GM23338 (cell line): ENCODE data around the gene MFAP3. TPM values are rescaled to one million over a fixed set of nuclear protein-coding genes. Genes with fewer than 3 reads are reported as not detected.

Experiments used
- ATAC-seq: fragments of 200-7000 bp; cut with Tn5 transposase; 3 replicates; pipeline ENCODE4 v1.9.1; 2020
- DNase-seq: peaks from one replicate; pipeline ENCODE4 v3.0.0-alpha.2; 2015; ENCODE audit warnings: low spot score
- H2AFZ ChIP-seq: fragments of 200-600 bp; sonication (generic); 2 replicates; pipeline ENCODE4 v1.8.0; 2016; ENCODE audit warnings: antibody characterized with exemption, mild to moderate bottlenecking, moderate library complexity
- H3F3A ChIP-seq: fragments of 200-600 bp; sonication (generic); replicated peaks from 2 replicates; pipeline ENCODE4 v1.8.0; 2017; ENCODE audit warnings: antibody characterized with exemption, mixed run types, low read depth
- H3K27ac ChIP-seq: fragments of 200-600 bp; sonication (generic); 2 replicates; pipeline ENCODE4 v1.6.1; 2016; ENCODE audit warnings: low read depth
- H3K27me3 ChIP-seq: fragments of 200-600 bp; sonication (generic); 2 replicates; pipeline ENCODE4 v1.8.0; 2016; ENCODE audit warnings: mild to moderate bottlenecking, mixed run types, moderate library complexity; ENCODE audit not compliant: insufficient read depth
- H3K36me3 ChIP-seq: fragments of 200-600 bp; sonication (generic); 2 replicates; pipeline ENCODE4 v1.8.0; 2016; ENCODE audit warnings: mild to moderate bottlenecking; ENCODE audit not compliant: insufficient read depth
- H3K4me1 ChIP-seq: fragments of 200-600 bp; sonication (generic); 2 replicates; pipeline ENCODE4 v1.8.0; 2016; ENCODE audit warnings: mild to moderate bottlenecking, moderate library complexity; ENCODE audit not compliant: insufficient read depth
- H3K4me2 ChIP-seq: fragments of 200-600 bp; sonication (generic); 2 replicates; pipeline ENCODE4 v1.7.1; 2017; ENCODE audit warnings: mixed run types
- H3K4me3 ChIP-seq: fragments of 200-600 bp; sonication (generic); 2 replicates; pipeline ENCODE4 v1.6.1; 2016; ENCODE audit warnings: mixed run types
- H3K79me2 ChIP-seq: fragments of 200-600 bp; sonication (generic); replicated peaks from 2 replicates; pipeline ENCODE4 v1.8.0; 2017; ENCODE audit warnings: mild to moderate bottlenecking; ENCODE audit not compliant: insufficient read depth
- H3K9me2 ChIP-seq: fragments of 200-600 bp; sonication (generic); 2 replicates; pipeline ENCODE4 v1.8.0; 2017; ENCODE audit not compliant: insufficient read depth
- H4K20me1 ChIP-seq: fragments of 200-600 bp; sonication (generic); replicated peaks from 2 replicates; pipeline ENCODE4 v1.8.0; 2017; ENCODE audit warnings: mild to moderate bottlenecking; ENCODE audit not compliant: insufficient read depth
- H3K27ac Mint-ChIP-seq: 2 replicates; pipeline ENCODE4 v1.8.0; 2020; ENCODE audit warnings: inconsistent platforms, mild to moderate bottlenecking, moderate library complexity, mixed read lengths
- H3K27me3 Mint-ChIP-seq: 3 replicates; pipeline ENCODE4 v1.8.0; 2022; ENCODE audit warnings: low read depth, mild to moderate bottlenecking, moderate library complexity, mixed read lengths, inconsistent platforms; ENCODE audit not compliant: insufficient read depth, poor library complexity
- H3K36me3 Mint-ChIP-seq: 3 replicates; pipeline ENCODE4 v1.8.0; 2021; ENCODE audit warnings: low read depth, mild to moderate bottlenecking, inconsistent platforms, moderate library complexity, mixed read lengths
- H3K4me1 Mint-ChIP-seq: 3 replicates; pipeline ENCODE4 v1.8.0; 2020; ENCODE audit warnings: mild to moderate bottlenecking, inconsistent platforms, mixed read lengths
- H3K4me3 Mint-ChIP-seq: 3 replicates; pipeline ENCODE4 v1.8.0; 2021; ENCODE audit warnings: moderate library complexity, mild to moderate bottlenecking, inconsistent platforms, mixed read lengths
- H3K9me3 Mint-ChIP-seq: 3 replicates; pipeline ENCODE4 v1.8.0; 2020; ENCODE audit warnings: moderate library complexity, mild to moderate bottlenecking, inconsistent platforms, mixed read lengths
- CREB1 ChIP-seq: fragments of 250-450 bp; sonication (Bioruptor Pico); IDR thresholded peaks from 2 replicates; pipeline ENCODE4 v1.5.0; 2020; ENCODE audit warnings: low read depth, mild to moderate bottlenecking, moderate library complexity
- JUNB ChIP-seq: IDR thresholded peaks from one replicate; pipeline ENCODE4 v1.6.1; 2016; ENCODE audit warnings: antibody characterized with exemption; ENCODE audit not compliant: unreplicated experiment
- ZNF114 ChIP-seq: fragments of 250-450 bp; sonication (Bioruptor Pico); IDR thresholded peaks from 2 replicates; pipeline ENCODE4 v1.5.0; 2020; ENCODE audit warnings: mild to moderate bottlenecking, moderate library complexity
- ZNF331 ChIP-seq: fragments of 250-450 bp; sonication (Bioruptor Pico); IDR thresholded peaks from 2 replicates; pipeline ENCODE4 v1.5.0; 2020; ENCODE audit warnings: low read depth, mild to moderate bottlenecking, moderate library complexity
- polyA plus RNA-seq: library from polyadenylated mRNA; unstranded; fragments of >200 nt; fragmentation: Nextera tagmentation; extraction: Ambion mirVana; gene quantifications from 2 replicates; pipeline ENCODE4 v1.2.1, GENCODE V29; 2016
- total RNA-seq: library from RNA; depleted of rRNA; stranded (reverse); fragments of >200 nt; shearing (Covaris generic); gene quantifications from 2 replicates; pipeline ENCODE4 v1.2.3, GENCODE V29; 2014
- TF ChIP-seq, protein P1 (sequence below): fragments of 250-450 bp; sonication (Bioruptor Pico); IDR thresholded peaks from 2 replicates; pipeline ENCODE4 v1.5.0; 2020; ENCODE audit warnings: mild to moderate bottlenecking, moderate library complexity
- TF ChIP-seq, protein P2 (sequence below): IDR thresholded peaks from one replicate; pipeline ENCODE4 v1.6.1; 2018; ENCODE audit warnings: antibody characterized with exemption; ENCODE audit not compliant: unreplicated experiment

The MFAP3 gene
- total and polyA plus RNA-seq, 2 experiments from 2014 or later: 2.9 to 47.5 TPM

DNA sequence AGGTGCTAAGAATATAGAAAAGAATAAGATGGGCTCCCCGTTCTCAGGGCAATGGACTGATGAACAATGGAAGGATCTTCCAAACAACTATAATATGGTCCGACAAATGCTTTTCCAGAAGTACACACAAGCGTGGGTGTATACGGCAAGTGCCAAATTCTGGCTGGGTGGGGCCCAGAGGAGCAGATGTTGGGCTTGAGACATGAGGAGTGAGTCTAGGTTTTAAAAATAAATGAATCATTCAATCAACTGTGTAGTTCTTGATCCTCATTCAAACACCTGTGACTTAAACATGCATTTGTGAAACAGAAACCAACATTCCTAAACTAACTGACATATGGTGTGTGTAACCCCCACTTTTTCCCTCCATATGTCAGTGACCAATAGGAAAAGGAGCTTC lies 47.9 kb downstream of the MFAP3 start (continued):
- TF ChIP-seq, protein P1, sequence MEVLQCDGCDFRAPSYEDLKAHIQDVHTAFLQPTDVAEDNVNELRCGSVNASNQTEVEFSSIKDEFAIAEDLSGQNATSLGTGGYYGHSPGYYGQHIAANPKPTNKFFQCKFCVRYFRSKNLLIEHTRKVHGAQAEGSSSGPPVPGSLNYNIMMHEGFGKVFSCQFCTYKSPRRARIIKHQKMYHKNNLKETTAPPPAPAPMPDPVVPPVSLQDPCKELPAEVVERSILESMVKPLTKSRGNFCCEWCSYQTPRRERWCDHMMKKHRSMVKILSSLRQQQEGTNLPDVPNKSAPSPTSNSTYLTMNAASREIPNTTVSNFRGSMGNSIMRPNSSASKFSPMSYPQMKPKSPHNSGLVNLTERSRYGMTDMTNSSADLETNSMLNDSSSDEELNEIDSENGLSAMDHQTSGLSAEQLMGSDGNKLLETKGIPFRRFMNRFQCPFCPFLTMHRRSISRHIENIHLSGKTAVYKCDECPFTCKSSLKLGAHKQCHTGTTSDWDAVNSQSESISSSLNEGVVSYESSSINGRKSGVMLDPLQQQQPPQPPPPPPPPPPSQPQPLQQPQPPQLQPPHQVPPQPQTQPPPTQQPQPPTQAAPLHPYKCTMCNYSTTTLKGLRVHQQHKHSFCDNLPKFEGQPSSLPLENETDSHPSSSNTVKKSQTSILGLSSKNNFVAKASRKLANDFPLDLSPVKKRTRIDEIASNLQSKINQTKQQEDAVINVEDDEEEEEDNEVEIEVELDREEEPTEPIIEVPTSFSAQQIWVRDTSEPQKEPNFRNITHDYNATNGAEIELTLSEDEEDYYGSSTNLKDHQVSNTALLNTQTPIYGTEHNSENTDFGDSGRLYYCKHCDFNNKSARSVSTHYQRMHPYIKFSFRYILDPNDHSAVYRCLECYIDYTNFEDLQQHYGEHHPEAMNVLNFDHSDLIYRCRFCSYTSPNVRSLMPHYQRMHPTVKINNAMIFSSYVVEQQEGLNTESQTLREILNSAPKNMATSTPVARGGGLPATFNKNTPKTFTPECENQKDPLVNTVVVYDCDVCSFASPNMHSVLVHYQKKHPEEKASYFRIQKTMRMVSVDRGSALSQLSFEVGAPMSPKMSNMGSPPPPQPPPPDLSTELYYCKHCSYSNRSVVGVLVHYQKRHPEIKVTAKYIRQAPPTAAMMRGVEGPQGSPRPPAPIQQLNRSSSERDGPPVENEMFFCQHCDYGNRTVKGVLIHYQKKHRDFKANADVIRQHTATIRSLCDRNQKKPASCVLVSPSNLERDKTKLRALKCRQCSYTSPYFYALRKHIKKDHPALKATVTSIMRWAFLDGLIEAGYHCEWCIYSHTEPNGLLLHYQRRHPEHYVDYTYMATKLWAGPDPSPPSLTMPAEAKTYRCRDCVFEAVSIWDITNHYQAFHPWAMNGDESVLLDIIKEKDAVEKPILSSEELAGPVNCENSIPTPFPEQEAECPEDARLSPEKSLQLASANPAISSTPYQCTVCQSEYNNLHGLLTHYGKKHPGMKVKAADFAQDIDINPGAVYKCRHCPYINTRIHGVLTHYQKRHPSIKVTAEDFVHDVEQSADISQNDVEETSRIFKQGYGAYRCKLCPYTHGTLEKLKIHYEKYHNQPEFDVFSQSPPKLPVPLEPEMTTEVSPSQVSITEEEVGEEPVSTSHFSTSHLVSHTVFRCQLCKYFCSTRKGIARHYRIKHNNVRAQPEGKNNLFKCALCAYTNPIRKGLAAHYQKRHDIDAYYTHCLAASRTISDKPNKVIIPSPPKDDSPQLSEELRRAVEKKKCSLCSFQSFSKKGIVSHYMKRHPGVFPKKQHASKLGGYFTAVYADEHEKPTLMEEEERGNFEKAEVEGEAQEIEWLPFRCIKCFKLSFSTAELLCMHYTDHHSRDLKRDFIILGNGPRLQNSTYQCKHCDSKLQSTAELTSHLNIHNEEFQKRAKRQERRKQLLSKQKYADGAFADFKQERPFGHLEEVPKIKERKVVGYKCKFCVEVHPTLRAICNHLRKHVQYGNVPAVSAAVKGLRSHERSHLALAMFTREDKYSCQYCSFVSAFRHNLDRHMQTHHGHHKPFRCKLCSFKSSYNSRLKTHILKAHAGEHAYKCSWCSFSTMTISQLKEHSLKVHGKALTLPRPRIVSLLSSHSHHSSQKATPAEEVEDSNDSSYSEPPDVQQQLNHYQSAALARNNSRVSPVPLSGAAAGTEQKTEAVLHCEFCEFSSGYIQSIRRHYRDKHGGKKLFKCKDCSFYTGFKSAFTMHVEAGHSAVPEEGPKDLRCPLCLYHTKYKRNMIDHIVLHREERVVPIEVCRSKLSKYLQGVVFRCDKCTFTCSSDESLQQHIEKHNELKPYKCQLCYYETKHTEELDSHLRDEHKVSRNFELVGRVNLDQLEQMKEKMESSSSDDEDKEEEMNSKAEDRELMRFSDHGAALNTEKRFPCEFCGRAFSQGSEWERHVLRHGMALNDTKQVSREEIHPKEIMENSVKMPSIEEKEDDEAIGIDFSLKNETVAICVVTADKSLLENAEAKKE: no peak

DNA sequence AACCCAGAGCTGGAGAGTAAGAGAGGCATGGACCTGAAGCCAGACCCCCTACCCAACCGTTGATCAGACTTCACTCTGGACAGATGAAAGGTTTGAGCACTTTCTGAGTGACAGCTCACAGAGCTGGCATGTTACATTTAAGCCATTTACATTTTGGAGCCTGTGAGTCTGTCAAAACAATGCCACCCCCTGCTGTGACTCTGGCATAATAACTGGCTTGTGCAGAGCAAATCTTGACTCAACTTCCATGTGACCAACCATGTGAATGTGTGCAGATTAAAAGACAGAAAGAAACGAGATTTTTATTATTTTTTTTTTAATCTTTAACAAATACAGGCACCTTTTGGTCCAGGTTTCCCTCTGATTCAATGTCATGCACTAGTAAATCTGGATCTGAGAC lies 48.5 kb downstream of the MFAP3 start:
- ATAC-seq: no peak
- no peak overlapping the region for H3K4me3 ChIP-seq
- no peaks in the 10 kb centered on the region for H4K20me1 ChIP-seq
- H3K4me3 Mint-ChIP-seq: no peak overlapping the region
- no peaks in the 10 kb centered on the region for H3F3A ChIP-seq
- H3K27ac ChIP-seq: no peak overlapping the region
- no peaks in the 10 kb centered on the region for H3K79me2 ChIP-seq
- peaks cover 2% of the 10 kb centered on the region for H3K27me3 Mint-ChIP-seq
- H3K4me1 ChIP-seq: peaks cover 13% of the 10 kb centered on the region; the same call in 1 of the 2 replicates
- no peaks in the 10 kb centered on the region for H3K9me2 ChIP-seq
- H3K4me1 Mint-ChIP-seq: peaks cover 29% of the 10 kb centered on the region
- no peak overlapping the region for H3K4me2 ChIP-seq
- H3K27me3 ChIP-seq: no peaks in the 10 kb centered on the region
- H3K36me3 Mint-ChIP-seq: no peaks in the 10 kb centered on the region
- no peaks in the 10 kb centered on the region for H3K9me3 Mint-ChIP-seq
- H2AFZ ChIP-seq: no peak overlapping the region
- H3K27ac Mint-ChIP-seq: no peak overlapping the region
- no peak for DNase-seq
- H3K36me3 ChIP-seq: no peaks in the 10 kb centered on the region
- TF ChIP-seq, protein P2, sequence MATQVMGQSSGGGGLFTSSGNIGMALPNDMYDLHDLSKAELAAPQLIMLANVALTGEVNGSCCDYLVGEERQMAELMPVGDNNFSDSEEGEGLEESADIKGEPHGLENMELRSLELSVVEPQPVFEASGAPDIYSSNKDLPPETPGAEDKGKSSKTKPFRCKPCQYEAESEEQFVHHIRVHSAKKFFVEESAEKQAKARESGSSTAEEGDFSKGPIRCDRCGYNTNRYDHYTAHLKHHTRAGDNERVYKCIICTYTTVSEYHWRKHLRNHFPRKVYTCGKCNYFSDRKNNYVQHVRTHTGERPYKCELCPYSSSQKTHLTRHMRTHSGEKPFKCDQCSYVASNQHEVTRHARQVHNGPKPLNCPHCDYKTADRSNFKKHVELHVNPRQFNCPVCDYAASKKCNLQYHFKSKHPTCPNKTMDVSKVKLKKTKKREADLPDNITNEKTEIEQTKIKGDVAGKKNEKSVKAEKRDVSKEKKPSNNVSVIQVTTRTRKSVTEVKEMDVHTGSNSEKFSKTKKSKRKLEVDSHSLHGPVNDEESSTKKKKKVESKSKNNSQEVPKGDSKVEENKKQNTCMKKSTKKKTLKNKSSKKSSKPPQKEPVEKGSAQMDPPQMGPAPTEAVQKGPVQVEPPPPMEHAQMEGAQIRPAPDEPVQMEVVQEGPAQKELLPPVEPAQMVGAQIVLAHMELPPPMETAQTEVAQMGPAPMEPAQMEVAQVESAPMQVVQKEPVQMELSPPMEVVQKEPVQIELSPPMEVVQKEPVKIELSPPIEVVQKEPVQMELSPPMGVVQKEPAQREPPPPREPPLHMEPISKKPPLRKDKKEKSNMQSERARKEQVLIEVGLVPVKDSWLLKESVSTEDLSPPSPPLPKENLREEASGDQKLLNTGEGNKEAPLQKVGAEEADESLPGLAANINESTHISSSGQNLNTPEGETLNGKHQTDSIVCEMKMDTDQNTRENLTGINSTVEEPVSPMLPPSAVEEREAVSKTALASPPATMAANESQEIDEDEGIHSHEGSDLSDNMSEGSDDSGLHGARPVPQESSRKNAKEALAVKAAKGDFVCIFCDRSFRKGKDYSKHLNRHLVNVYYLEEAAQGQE: no peak
- TF ChIP-seq, protein P1: no peak
- no peak for TF ChIP-seq ZNF114
- TF ChIP-seq CREB1 (CRISPR knock-in tag): no peak
- no peak for TF ChIP-seq JUNB
- no peak for TF ChIP-seq ZNF331 (CRISPR knock-in tag)
